Measurements from ENCODE around the gene ROBO1.

The ROBO1 gene

DNA sequence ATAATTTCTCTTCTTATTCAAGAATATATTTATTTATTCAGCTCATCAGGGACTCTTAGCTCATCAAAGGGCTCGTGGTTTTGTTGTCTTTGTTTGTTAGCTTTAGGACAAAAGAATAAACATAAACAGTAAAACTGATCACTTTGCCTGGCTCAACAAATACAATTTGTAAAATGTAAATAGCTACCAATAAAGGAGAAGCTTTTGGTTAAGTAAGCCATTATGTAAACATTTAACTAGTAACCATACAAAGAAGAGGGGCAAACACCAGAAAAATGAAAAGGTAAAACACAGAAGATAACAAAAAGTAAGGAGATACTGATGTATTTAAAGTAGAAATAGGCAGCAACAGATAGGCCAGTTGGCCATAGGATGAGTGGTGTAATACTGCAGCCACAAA is 761.7 kb downstream of the ROBO1 start:
- no peaks in the 10 kb centered on the region for H3K27me3 ChIP-seq
- H3K9ac ChIP-seq = no peak overlapping the region
- peaks cover 88% of the 10 kb centered on the region for H4K20me1 ChIP-seq
- H3K36me3 ChIP-seq = peaks cover 35% of the 10 kb centered on the region
- H3K4me3 ChIP-seq = no peak overlapping the region
- H3K4me2 ChIP-seq = no peak overlapping the region
- H3K9me3 ChIP-seq = peaks cover 8% of the 10 kb centered on the region
- TF ChIP-seq Cebpa-rat (IDR thresholded peaks at IDR 0.05) = no peak
- no peak overlapping the region for H3K27ac ChIP-seq
- peaks cover 14% of the 10 kb centered on the region for H3K4me1 ChIP-seq

DNA sequence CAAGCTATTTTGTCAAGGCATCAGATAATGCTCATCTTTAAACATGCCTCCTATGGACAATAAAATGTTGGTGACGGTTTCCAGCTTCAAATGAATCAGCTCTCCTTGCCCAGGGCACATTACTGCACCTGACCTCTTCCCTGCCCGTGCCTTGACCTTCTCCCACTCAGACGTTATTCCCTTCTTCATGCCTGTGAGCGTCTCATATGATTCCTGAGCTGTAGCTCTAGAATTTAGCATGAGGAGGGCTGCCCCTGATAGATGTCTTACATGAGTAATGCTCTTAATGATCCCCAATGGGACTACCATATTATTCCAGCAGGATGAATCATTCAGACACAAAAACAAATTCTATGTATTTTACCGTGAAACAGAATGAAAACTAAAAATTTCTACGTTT is 762.7 kb downstream of the ROBO1 start:
- TF ChIP-seq Cebpa-rat (IDR thresholded peaks at IDR 0.05) = no peak
- H3K9me3 ChIP-seq = peaks cover 16% of the 10 kb centered on the region
- H3K4me3 ChIP-seq = no peak overlapping the region
- H3K4me2 ChIP-seq = no peak overlapping the region
- H3K36me3 ChIP-seq = peaks cover 35% of the 10 kb centered on the region
- H3K9ac ChIP-seq = no peak overlapping the region
- H4K20me1 ChIP-seq = peaks cover 81% of the 10 kb centered on the region
- H3K27me3 ChIP-seq = no peaks in the 10 kb centered on the region
- no peak overlapping the region for H3K27ac ChIP-seq
- H3K4me1 ChIP-seq = peaks cover 4% of the 10 kb centered on the region; the same call in 1 of the 2 replicates

DNA sequence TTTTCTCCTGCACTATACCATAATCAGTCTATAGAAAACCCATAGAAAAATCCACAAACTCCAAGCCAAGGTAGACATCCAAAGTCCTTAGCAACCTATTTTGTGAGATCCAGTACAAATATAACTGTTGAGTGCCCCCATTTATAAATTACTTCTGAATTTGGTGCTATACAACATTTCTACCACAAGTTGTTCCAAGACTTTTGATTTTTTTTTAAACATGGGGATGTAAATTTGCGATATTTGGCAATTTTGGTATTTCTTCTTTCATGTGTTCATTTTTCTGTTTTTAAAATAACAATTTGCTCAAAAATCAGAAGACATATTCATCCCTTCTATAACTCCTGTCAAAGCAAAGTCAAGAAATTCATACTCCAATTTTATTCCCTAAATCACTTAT is 763.8 kb downstream of the ROBO1 start:
- no peak for TF ChIP-seq Cebpa-rat (IDR thresholded peaks at IDR 0.05)
- H3K9ac ChIP-seq = no peak overlapping the region

DNA sequence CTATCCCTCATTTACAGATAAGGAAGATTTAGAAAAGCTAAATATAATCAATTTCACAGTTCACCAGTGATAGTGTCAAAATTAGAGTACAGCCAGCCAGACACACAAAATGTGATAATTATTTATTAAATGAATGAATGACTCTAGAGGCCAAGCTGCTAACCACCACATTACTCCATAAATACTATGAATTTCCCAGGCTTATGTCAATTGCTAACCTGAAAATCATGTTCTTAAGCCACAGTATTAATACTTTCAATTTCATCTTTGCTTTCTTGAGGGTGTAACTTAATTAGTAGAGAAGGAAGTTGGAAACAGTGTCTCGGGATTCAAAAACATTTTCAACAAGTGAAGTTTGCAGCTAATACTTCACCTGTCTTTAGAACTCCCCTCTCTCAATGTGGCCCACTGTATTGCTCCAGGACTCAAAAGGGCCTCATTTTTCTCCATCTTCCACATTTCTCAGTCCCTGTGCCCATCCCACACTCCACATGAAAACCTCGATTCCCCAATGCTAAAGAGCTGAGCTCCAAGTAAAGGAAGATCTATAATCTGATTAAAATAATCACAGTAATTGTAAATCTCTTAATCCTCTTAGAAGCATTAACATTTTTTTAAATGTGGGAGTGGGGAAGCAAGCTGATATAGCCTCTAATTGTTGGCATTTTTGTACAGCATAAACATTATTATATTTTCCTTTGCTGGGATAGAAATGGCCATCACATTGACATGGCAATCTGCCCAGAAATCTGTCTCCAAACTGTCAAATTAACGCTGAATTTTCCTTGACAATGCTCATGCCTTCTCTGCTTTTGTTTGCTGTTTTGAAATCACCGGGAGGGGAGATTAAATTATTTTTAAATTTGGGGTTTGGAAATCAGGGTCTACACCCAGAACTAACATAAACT is 765.1 kb downstream of the ROBO1 start:
- Histone ChIP-seq H3K9ac (no peak overlapping the region), H3K4me2 (no peak overlapping the region), H3K4me3 (no peak overlapping the region), H3K9me3 (peaks cover 26% of the 10 kb centered on the region), H3K27ac (no peak overlapping the region), H3K36me3 (peaks cover 46% of the 10 kb centered on the region), H3K27me3 (no peaks in the 10 kb centered on the region), H3K4me1 (no peaks in the 10 kb centered on the region), H4K20me1 (peaks cover 81% of the 10 kb centered on the region)
- TF ChIP-seq Cebpa-rat (IDR thresholded peaks at IDR 0.05) = no peak

More for the DNA sequence above, 763.8 kb downstream of the ROBO1 start:
- Histone ChIP-seq H3K27me3 (no peaks in the 10 kb centered on the region), H3K27ac (no peak overlapping the region), H4K20me1 (peaks cover 81% of the 10 kb centered on the region), H3K4me2 (no peak overlapping the region), H3K9me3 (peaks cover 26% of the 10 kb centered on the region), H3K36me3 (peaks cover 41% of the 10 kb centered on the region), H3K4me1 (no peaks in the 10 kb centered on the region), H3K4me3 (no peak overlapping the region)

DNA sequence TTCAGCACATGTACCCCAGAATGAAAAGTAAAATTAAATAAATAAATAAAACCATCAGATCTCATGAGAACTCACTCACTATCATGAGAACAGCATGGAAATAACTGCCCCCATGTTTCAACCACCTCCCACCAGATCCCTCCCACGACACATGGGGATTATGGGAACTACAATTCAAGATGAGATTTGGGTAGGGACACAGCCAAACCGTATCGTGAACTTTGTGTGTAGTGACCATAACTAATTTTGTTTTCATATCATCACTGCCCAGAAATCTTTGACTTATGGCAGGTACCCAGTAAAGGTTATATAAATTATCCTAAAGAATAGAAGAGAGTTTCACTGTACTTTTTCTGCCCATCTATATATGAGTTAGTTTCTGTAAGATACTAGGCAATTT is 766.5 kb downstream of the ROBO1 start:
- peaks cover 60% of the 10 kb centered on the region for H3K36me3 ChIP-seq
- H3K9ac ChIP-seq = no peak overlapping the region
- no peak overlapping the region for H3K4me2 ChIP-seq
- H3K9me3 ChIP-seq = peaks cover 32% of the 10 kb centered on the region
- no peak overlapping the region for H3K27ac ChIP-seq
- no peaks in the 10 kb centered on the region for H3K4me1 ChIP-seq
- peaks cover 81% of the 10 kb centered on the region for H4K20me1 ChIP-seq
- no peak overlapping the region for H3K4me3 ChIP-seq
- no peak for TF ChIP-seq Cebpa-rat (IDR thresholded peaks at IDR 0.05)
- H3K27me3 ChIP-seq = no peaks in the 10 kb centered on the region

DNA sequence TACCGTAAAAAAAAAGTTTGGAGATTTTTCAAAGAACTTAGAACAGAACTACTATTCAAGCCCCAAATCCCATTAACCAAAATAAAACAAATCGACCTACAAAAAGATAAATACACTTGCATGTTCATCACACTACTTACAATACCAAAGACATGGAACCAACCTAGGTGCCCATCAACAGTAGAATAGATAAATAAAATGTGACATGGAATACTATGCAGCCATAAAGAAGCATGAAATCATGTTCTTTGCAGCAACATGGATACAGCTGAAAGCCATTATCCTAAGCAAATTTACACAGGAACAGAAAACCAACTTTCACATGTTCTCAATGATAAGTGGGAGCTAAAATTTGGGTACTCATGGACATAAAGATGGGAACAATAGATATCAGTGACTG is 768.7 kb downstream of the ROBO1 start:
- Histone ChIP-seq H3K4me1 (no peaks in the 10 kb centered on the region), H3K27ac (no peak overlapping the region), H3K4me2 (no peak overlapping the region), H3K36me3 (peaks cover 68% of the 10 kb centered on the region), H3K4me3 (no peak overlapping the region), H3K27me3 (no peaks in the 10 kb centered on the region), H4K20me1 (peaks cover 77% of the 10 kb centered on the region), H3K9ac (no peak overlapping the region), H3K9me3 (peaks cover 52% of the 10 kb centered on the region)
- TF ChIP-seq Cebpa-rat (IDR thresholded peaks at IDR 0.05) = no peak

DNA sequence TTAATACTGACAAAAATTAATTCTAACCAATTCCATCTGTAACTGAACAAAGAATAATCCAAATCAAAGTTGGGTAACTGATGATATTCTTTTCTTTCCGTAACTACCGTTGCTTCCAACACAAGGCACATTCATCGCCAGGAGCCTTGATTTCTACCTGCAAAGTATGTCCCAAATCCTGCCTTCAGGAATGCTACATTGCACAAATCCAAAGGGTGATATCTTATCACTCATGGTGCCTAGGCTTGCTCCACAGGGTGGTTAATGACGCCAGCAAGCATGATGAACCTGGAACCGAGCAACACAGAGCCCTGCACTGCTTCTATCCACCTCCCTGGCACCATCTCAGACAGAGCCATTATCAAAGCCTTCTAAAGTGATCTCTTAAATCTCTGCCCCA is 772.7 kb downstream of the ROBO1 start:
- peaks cover 77% of the 10 kb centered on the region for H3K36me3 ChIP-seq
- no peak for TF ChIP-seq Cebpa-rat (IDR thresholded peaks at IDR 0.05)
- H3K9me3 ChIP-seq = peaks cover 65% of the 10 kb centered on the region
- no peak overlapping the region for H3K4me3 ChIP-seq
- H3K27me3 ChIP-seq = no peaks in the 10 kb centered on the region
- no peaks in the 10 kb centered on the region for H3K4me1 ChIP-seq
- H3K27ac ChIP-seq = no peak overlapping the region
- no peak overlapping the region for H3K4me2 ChIP-seq
- H4K20me1 ChIP-seq = peaks cover 96% of the 10 kb centered on the region
- no peak overlapping the region for H3K9ac ChIP-seq

DNA sequence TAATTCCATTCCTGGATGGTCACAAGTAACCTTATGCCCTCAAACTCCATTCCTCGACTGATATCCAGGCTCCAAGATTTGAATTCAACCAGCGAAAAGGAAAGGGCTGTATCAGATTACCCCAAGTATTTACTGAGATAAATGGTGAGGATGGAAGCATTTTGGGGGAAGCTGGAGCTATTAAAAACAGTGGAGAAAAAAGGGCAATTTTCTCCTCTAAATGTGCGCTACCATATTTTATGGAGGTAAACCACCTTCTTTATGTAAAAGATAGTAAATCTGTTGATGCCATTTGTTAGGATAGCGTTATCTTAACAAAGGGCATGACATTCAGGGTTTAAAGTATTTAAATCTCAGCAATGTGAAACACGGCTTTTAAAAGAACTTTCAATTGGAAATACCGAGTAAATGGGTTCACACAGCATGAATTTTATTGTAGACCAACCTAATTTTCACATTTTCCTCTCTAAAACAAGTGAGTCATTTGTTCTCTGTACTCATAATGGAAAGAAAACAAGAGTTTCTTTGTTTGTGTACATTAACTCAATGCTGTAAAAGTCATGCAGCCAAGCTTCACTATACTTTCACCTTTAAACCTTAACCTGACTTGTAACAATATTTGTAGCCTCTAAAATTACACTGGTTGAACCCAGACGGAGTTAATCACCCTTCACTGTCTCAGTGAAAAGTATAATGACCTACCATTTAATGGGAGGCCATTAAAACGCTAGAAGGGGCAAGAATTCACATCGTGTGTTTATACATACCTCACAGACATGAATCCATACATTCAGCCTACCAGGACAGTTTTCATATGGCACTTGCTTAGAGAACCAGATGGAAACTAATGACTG is 773.4 kb downstream of the ROBO1 start:
- H3K4me3 ChIP-seq = no peak overlapping the region
- H3K27me3 ChIP-seq = no peaks in the 10 kb centered on the region
- no peak overlapping the region for H3K4me2 ChIP-seq
- TF ChIP-seq Cebpa-rat (IDR thresholded peaks at IDR 0.05) = no peak
- no peaks in the 10 kb centered on the region for H3K4me1 ChIP-seq
- no peak overlapping the region for H3K27ac ChIP-seq
- H3K9me3 ChIP-seq = peaks cover 58% of the 10 kb centered on the region
- no peak overlapping the region for H3K9ac ChIP-seq
- H4K20me1 ChIP-seq = peaks cover 96% of the 10 kb centered on the region
- peaks cover 71% of the 10 kb centered on the region for H3K36me3 ChIP-seq

DNA sequence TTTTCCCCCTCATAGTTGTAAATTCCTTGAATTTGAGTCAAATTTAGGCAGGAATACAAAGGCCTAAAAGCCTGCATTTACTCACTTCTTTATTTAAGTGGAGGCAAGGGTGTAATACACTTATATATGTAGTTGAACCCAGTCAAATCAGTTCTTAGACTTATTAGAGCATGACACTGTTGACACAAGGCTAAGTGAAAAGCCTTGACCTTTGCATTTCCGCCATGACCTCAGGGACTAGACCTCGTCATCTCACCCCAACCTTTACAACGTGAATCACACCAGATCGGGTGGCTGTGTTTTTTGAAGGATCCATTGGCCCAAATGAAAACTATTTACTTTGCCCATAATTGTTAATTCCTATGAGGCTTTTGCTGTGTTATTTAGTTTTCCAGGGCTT is 774.4 kb downstream of the ROBO1 start:
- no peak overlapping the region for H3K9ac ChIP-seq
- H3K4me1 ChIP-seq = no peaks in the 10 kb centered on the region
- H3K4me2 ChIP-seq = no peak overlapping the region
- H3K27me3 ChIP-seq = no peaks in the 10 kb centered on the region
- no peak overlapping the region for H3K4me3 ChIP-seq
- peaks cover 54% of the 10 kb centered on the region for H3K9me3 ChIP-seq
- peaks cover 63% of the 10 kb centered on the region for H3K36me3 ChIP-seq
- H4K20me1 ChIP-seq = peaks cover 96% of the 10 kb centered on the region
- H3K27ac ChIP-seq = no peak overlapping the region
- TF ChIP-seq Cebpa-rat (IDR thresholded peaks at IDR 0.05) = no peak

DNA sequence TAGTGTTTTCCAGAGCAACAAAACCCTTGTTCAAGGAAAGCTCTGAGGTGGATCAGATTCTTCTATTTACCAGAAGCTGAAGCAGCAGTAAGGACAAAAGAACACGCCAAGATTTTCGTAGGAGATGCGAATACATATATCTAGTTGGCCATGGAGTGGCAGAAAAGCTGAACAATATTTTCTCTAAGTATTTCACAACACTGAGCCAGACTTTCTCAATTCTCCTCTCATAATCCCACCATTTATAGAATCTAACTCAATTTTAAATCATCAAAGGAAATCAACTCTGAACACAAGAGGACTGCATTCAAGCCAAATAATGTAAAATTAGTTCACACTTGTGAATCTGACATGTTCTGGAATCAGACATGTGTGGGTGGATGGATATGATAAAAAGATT is 775.0 kb downstream of the ROBO1 start:
- no peak overlapping the region for H3K4me3 ChIP-seq
- H3K4me2 ChIP-seq = no peak overlapping the region
- H3K9ac ChIP-seq = no peak overlapping the region
- no peak overlapping the region for H3K27ac ChIP-seq
- H3K9me3 ChIP-seq = peaks cover 54% of the 10 kb centered on the region
- no peaks in the 10 kb centered on the region for H3K27me3 ChIP-seq
- H3K4me1 ChIP-seq = no peaks in the 10 kb centered on the region
- peaks cover 96% of the 10 kb centered on the region for H4K20me1 ChIP-seq
- H3K36me3 ChIP-seq = peaks cover 60% of the 10 kb centered on the region
- TF ChIP-seq Cebpa-rat (IDR thresholded peaks at IDR 0.05) = no peak

Data from BLaER1 (cell line).